K562 (cell line): ENCODE measurements around the gene GLRA2. TPM values are rescaled to one million over a fixed set of nuclear protein-coding genes. Genes with fewer than 3 reads are reported as not detected.

ENCODE experiments used
- ATAC-seq: fragments of 200-7000 bp; cut with Tn5 transposase; 3 replicates; pipeline ENCODE4 v1.9.1; 2020; ENCODE audit warnings: moderate library complexity
- BruUV-seq: library from RNA; stranded (reverse); fragments of 400-500 nt; replicated peaks from 2 replicates; lab custom pipeline; 2021; lab: Mats Ljungman, UMichigan
- CTCF ChIA-PET: fragments of 300-600 bp; formaldehyde crosslinking; extraction: SDS; loops from one replicate; lab custom pipeline; 2021; ENCODE audit warnings: low intra/inter-chr PET ratio; lab: Yijun Ruan, JAX
- POLR2A ChIA-PET: fragments of 300-600, 350-650 bp; sonication (Branson Sonifier 250); formaldehyde crosslinking; extraction: SDS; loops from one replicate; lab custom pipeline; 2021; ENCODE audit warnings: antibody characterized with exemption, inconsistent platforms; lab: Yijun Ruan, JAX
- DNase-seq, 4 experiments: peaks; one replicate each; pipeline versions ENCODE4 v3.0.0 to v3.0.0-alpha.2; 2011 to 2018; ENCODE audit warnings: low spot score in 3 of 4, mixed read lengths in 3 of 4; ENCODE audit errors: extremely low read depth in 1 of 4
- FAIRE-seq: peaks from 2 replicates; lab custom pipeline; 2011; peaks lifted over from hg19 to GRCh38; lab: Jason Lieb, UNC
- H2AFZ ChIP-seq: 2 replicates; pipeline ENCODE4 v1.6.0; 2011; ENCODE audit warnings: low read depth, low read length, control low read depth, inconsistent platforms
- H3K27ac ChIP-seq: fragments of 200-600 bp; 3 replicates; pipeline ENCODE4 v1.8.0; 2011; ENCODE audit warnings: low read depth, mild to moderate bottlenecking, control low read depth, inconsistent platforms, low read length, moderate library complexity, mixed read lengths; ENCODE audit errors: extremely low read depth
- H3K27me3 ChIP-seq, 2 experiments: fragments of 300-600 bp in 1 of 2; 2 replicates in 1 of 2; 3 replicates in 1 of 2; pipeline versions ENCODE4 v1.6.0 to v1.8.0; 2011; ENCODE audit warnings: inconsistent platforms in 2 of 2, low read length in 2 of 2, mild to moderate bottlenecking in 1 of 2, mixed read lengths in 1 of 2, moderate library complexity in 1 of 2; ENCODE audit not compliant: control insufficient read depth in 2 of 2, insufficient read depth in 2 of 2
- H3K36me3 ChIP-seq: fragments of 300-600 bp; 3 replicates; pipeline ENCODE4 v1.8.0; 2011; ENCODE audit warnings: mild to moderate bottlenecking, low read length, inconsistent platforms; ENCODE audit not compliant: control insufficient read depth, insufficient read depth
- H3K4me1 ChIP-seq, 2 experiments: fragments of 200-600 bp in 1 of 2; replicated peaks in 1 of 2; 2 replicates in 1 of 2; 3 replicates in 1 of 2; pipeline versions ENCODE4 v1.5.1 to v1.8.0; 2011; ENCODE audit warnings: inconsistent platforms in 2 of 2, low read length in 2 of 2, mild to moderate bottlenecking in 1 of 2, mixed read lengths in 1 of 2, moderate library complexity in 1 of 2; ENCODE audit not compliant: control insufficient read depth in 2 of 2, insufficient read depth in 2 of 2
- H3K4me2 ChIP-seq: 2 replicates; pipeline ENCODE4 v1.6.1; 2011; ENCODE audit warnings: low read length, control low read depth, inconsistent platforms, mixed read lengths; ENCODE audit not compliant: insufficient read depth
- H3K4me3 ChIP-seq: fragments of 200-600 bp; sonication (generic), shearing (Covaris generic); 2 replicates; pipeline ENCODE4 v1.5.1; 2016; ENCODE audit warnings: control low read depth, inconsistent platforms
- H3K79me2 ChIP-seq: fragments of 200-600 bp; 3 replicates; pipeline ENCODE4 v1.8.0; 2011; ENCODE audit warnings: low read length, inconsistent platforms; ENCODE audit not compliant: control insufficient read depth, insufficient read depth
- H3K9ac ChIP-seq, 2 experiments: 2 replicates each; pipeline versions ENCODE4 v1.6.0 to v1.6.1; 2011; ENCODE audit warnings: low read depth in 2 of 2, low read length in 2 of 2, control low read depth in 1 of 2, inconsistent platforms in 1 of 2, mild to moderate bottlenecking in 1 of 2, mixed read lengths in 1 of 2; ENCODE audit not compliant: insufficient read depth in 1 of 2
- H3K9me1 ChIP-seq: one replicate; pipeline ENCODE4 v1.6.0; 2011; ENCODE audit warnings: inconsistent platforms, mild to moderate bottlenecking, low read length, moderate library complexity; ENCODE audit not compliant: control insufficient read depth, insufficient read depth
- H3K9me3 ChIP-seq: replicated peaks from 2 replicates; pipeline ENCODE4 v1.5.1; 2011; ENCODE audit warnings: low read depth, low read length, inconsistent platforms; ENCODE audit not compliant: control insufficient read depth, insufficient read depth
- H4K20me1 ChIP-seq: replicated peaks from 2 replicates; pipeline ENCODE4 v1.6.1; 2011; ENCODE audit warnings: low read length, inconsistent platforms, mixed read lengths; ENCODE audit not compliant: control insufficient read depth, insufficient read depth
- ATF1 ChIP-seq, 2 experiments: fragments of 450-650 bp in 1 of 2; IDR thresholded peaks; 2 replicates each; pipeline ENCODE4 v1.6.1; 2016; ENCODE audit warnings: missing compliant biosample characterization in 1 of 2, missing genetic modification characterization in 1 of 2
- CLOCK ChIP-seq: fragments of 250-450 bp; sonication (Bioruptor Pico); IDR thresholded peaks from 2 replicates; pipeline ENCODE4 v1.4.0; 2020; ENCODE audit warnings: mild to moderate bottlenecking, moderate library complexity, borderline replicate concordance
- FOXK1 ChIP-seq: sonication (generic); formaldehyde crosslinking; IDR thresholded peaks from 2 replicates; pipeline ENCODE4 v1.8.0; 2022; ENCODE audit warnings: missing genetic modification reagents, mild to moderate bottlenecking, borderline replicate concordance
- FOXK2 ChIP-seq, 2 experiments: fragments of 450-650 bp; IDR thresholded peaks in 1 of 2; conservative IDR thresholded peaks in 1 of 2; 2 replicates each; pipeline ENCODE4 v1.6.1; 2016; ENCODE audit warnings: low read depth in 2 of 2, mild to moderate bottlenecking in 1 of 2
- HMGN3 ChIP-seq: IDR thresholded peaks from 2 replicates; pipeline ENCODE4 v1.6.1; 2011; ENCODE audit warnings: borderline replicate concordance, low read depth, mild to moderate bottlenecking, mixed read lengths, low read length; ENCODE audit not compliant: insufficient read length; ENCODE audit errors: extremely low read depth
- NR2C2 ChIP-seq, 2 experiments: fragments of 200-800 bp in 1 of 2; sonication (Bioruptor generic) in 1 of 2; sonication (generic) in 1 of 2; formaldehyde crosslinking in 1 of 2; IDR thresholded peaks; 2 replicates each; pipeline versions ENCODE4 v1.6.1 to v1.8.0; 2016 to 2022; ENCODE audit warnings: mild to moderate bottlenecking in 1 of 2, missing compliant biosample characterization in 1 of 2, missing genetic modification characterization in 1 of 2, missing genetic modification reagents in 1 of 2
- SP2 ChIP-seq: IDR thresholded peaks from 2 replicates; pipeline ENCODE4 v1.6.1; 2011; ENCODE audit warnings: mild to moderate bottlenecking, low read depth, low read length, moderate library complexity; ENCODE audit not compliant: poor library complexity, severe bottlenecking; ENCODE audit errors: extremely low read depth
- TRIM24 ChIP-seq, 2 experiments: fragments of 450-650 bp; IDR thresholded peaks; 2 replicates each; pipeline ENCODE4 v1.6.1; 2016
- XRCC3 ChIP-seq: fragments of 450-650 bp; IDR thresholded peaks from 2 replicates; pipeline ENCODE4 v1.6.1; 2017; ENCODE audit warnings: mild to moderate bottlenecking, moderate library complexity
- ZNF165 ChIP-seq: fragments of 250-450 bp; sonication (Bioruptor Pico); IDR thresholded peaks from 2 replicates; pipeline ENCODE4 v1.4.0; 2020; ENCODE audit warnings: borderline replicate concordance
- ZNF79 ChIP-seq: fragments of 250-450 bp; sonication (Bioruptor Pico); IDR thresholded peaks from 2 replicates; pipeline ENCODE4 v1.4.0; 2020; ENCODE audit warnings: low read depth, mild to moderate bottlenecking, moderate library complexity
- ZSCAN32 ChIP-seq: fragments of 450-650 bp; formaldehyde crosslinking; IDR thresholded peaks from 2 replicates; pipeline ENCODE4 v1.4.0; 2020; ENCODE audit warnings: mild to moderate bottlenecking, moderate library complexity
- WGBS: fragments of 100-300 bp; shearing (Covaris generic); methylation state at CpG from one replicate; pipeline ENCODE4 v1.1.6; 2016; ENCODE audit warnings: low coverage, mixed read lengths; ENCODE audit not compliant: insufficient coverage; ENCODE audit errors: missing lambda C conversion rate; 5-methylcytosine and 5-hydroxymethylcytosine counted together
- in situ Hi-C: fragments of 300-500 bp; cut with MboI; formaldehyde crosslinking; loops from 4 replicates; pipeline ENCODE4 v1.15.0; 2018; ENCODE audit warnings: inconsistent platforms, mixed read lengths
- intact Hi-C: fragments of 100-400 bp; cut with micrococcal nuclease; formaldehyde crosslinking; loops from 2 replicates; pipeline ENCODE4 v1.14.2; 2022
- polyA plus RNA-seq, 8 experiments: library from polyadenylated mRNA; depleted of rRNA in 4 of 8; stranded (reverse) in 5 of 8; unstranded in 3 of 8; fragments of >200 nt; fragmentation: Nextera tagmentation in 2 of 8; fragmentation: Illumina TruSeq in 1 of 8; extraction: Ambion mirVana in 2 of 8; extraction: Trizol in 1 of 8; gene quantifications; 2 replicates each; pipeline versions ENCODE4 v1.2.1 to v1.2.3, GENCODE V29; 2011 to 2014; ENCODE audit warnings: inconsistent platforms in 1 of 8, missing spikeins in 1 of 8
- total RNA-seq, 7 experiments: library from RNA; depleted of rRNA in 6 of 7; stranded (reverse); fragments of >200 nt in 6 of 7; fragmentation: Illumina TruSeq in 2 of 7; extraction: Trizol in 2 of 7; gene quantifications; 2 replicates each; pipeline versions ENCODE4 v1.2.1 to v1.2.3, GENCODE V29; 2011 to 2021; ENCODE audit warnings: low replicate concordance in 1 of 7

GLRA2 gene
- total and polyA plus RNA-seq, 9 of the 15 experiments (the other 6 are each of a cell fraction or from before 2014, with no cell fraction given): not detected

- H3K36me3 ChIP-seq: no peaks in the 10 kb centered on the region
- no peak overlapping the region for H3K4me2 ChIP-seq
- in situ Hi-C loops (no loop called here), intact Hi-C loops (no loop called here)
- ATAC-seq (no peak), FAIRE-seq (no peak)
- ChIA-PET CTCF (no interaction called here), POLR2A (no interaction called here)
- H3K9me1 ChIP-seq: no peaks in the 10 kb centered on the region
- WGBS: 0% methylated on average over 2 of the region's 2 CpGs
- no peaks in the 10 kb centered on the region for H3K79me2 ChIP-seq
- H3K4me3 ChIP-seq: no peak overlapping the region
- no peak overlapping the region for H3K9ac ChIP-seq
- H3K27ac ChIP-seq: no peak overlapping the region
- no peaks in the 10 kb centered on the region for H3K27me3 ChIP-seq
- no peak overlapping the region for H2AFZ ChIP-seq
- H4K20me1 ChIP-seq: no peaks in the 10 kb centered on the region
- no peak for TF ChIP-seq NR2C2 (CRISPR knock-in tag; IDR thresholded peaks at IDR 0.05)
- TF ChIP-seq NR2C2 (tag; IDR thresholded peaks at IDR 0.05): no peak
- TF ChIP-seq, all 486 proteins: peak for 0
- no peak for DNase-seq
- BruUV-seq: no TSS peak
- no peaks in the 10 kb centered on the region for H3K4me1 ChIP-seq
- H3K9me3 ChIP-seq: no peaks in the 10 kb centered on the region
Measured at GRCh38 chrX:14590216-14590615, 60.9 kb downstream of the GLRA2 start.

DNA sequence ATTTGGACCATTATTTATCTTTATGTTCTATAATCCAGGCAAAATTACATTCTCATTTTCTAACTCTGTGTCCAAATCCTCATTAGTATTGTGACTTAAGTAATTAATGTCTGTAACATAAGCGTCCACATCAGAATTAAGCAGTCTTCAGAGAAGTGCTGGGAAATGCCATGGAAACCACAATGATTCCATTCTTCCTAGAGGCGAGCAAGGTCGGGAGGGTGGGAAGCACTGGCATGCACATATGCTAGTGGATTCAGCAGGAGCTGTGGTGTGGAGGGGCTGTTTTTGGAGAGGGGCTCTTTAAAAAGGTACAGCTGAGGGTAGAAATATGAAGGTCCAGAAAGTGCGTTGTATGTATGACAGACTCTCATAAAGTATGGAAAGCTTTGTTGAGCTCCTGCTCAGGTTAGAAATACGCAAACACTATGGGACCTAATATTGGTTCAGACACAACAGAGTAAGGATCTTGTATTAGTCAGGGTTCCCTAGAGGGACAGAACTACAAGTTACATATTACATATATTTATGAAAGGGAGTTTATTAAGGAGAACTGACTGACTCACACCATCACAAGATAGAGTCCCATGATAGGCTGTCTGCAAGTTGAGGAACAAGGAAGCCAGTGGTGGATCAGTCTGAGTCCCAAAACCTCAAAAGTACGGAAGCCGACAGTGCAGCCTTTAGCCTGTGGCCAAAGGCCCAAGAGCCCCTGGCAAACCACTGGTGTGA, 61.5 kb downstream of the GLRA2 start:
- ATAC-seq: no peak
- intact Hi-C loops (no loop called here), in situ Hi-C loops (no loop called here)
- H3K79me2 ChIP-seq: no peaks in the 10 kb centered on the region
- BruUV-seq: no TSS peak
- no peak for FAIRE-seq
- no peaks in the 10 kb centered on the region for H3K9me1 ChIP-seq
- H3K36me3 ChIP-seq: no peaks in the 10 kb centered on the region
- no peak overlapping the region for H3K4me2 ChIP-seq
- H3K4me1 ChIP-seq: no peaks in the 10 kb centered on the region
- no peaks in the 10 kb centered on the region for H4K20me1 ChIP-seq
- WGBS: 0% methylated on average over 5 of the region's 7 CpGs
- no peak overlapping the region for H3K4me3 ChIP-seq
- no peak overlapping the region for H3K27ac ChIP-seq
- no peak overlapping the region for H2AFZ ChIP-seq
- ChIA-PET POLR2A (no interaction called here), CTCF (no interaction called here)
- DNase-seq: no peak
- no peaks in the 10 kb centered on the region for H3K27me3 ChIP-seq
- no peak overlapping the region for H3K9ac ChIP-seq
- H3K9me3 ChIP-seq: no peaks in the 10 kb centered on the region
- TF ChIP-seq FOXK1 (CRISPR knock-in tag) (no peak), TRIM24 (IDR thresholded peaks at IDR 0.05) (no peak), ATF1 (CRISPR knock-in tag; IDR thresholded peaks at IDR 0.05) (no peak), ATF1 (tag; IDR thresholded peaks at IDR 0.05) (no peak), ZNF79 (CRISPR knock-in tag) (no peak), ZNF165 (no peak), ZSCAN32 (CRISPR knock-in tag) (no peak), FOXK2 (conservative IDR thresholded peaks at IDR 0.05 in 1 of 2, IDR thresholded peaks at IDR 0.05 in 1 of 2; ENCODE audit: low read depth in 2 of 2) (no peak), HMGN3 (no peak), XRCC3 (no peak), CLOCK (no peak), SP2 (no peak)
